SK-N-MC (cell line): ENCODE results near the gene CCNG2.

Experiments
- EZH2 ChIP-seq: fragments of 200-600 bp; sonication (generic); IDR thresholded peaks from one replicate; pipeline ENCODE4 v1.6.1; 2017; ENCODE audit warnings: antibody characterized with exemption
- FOXP2 ChIP-seq: optimal IDR thresholded peaks from 2 replicates; pipeline ENCODE3; 2011; ENCODE audit warnings: mild to moderate bottlenecking, moderate library complexity; ENCODE audit not compliant: insufficient read depth; ENCODE audit errors: extremely low read length, control extremely low read depth
- POLR2AphosphoS5 ChIP-seq: IDR thresholded peaks from 2 replicates; pipeline ENCODE4 v1.6.1; 2012; ENCODE audit warnings: mild to moderate bottlenecking, low read depth, low read length, borderline replicate concordance

DNA sequence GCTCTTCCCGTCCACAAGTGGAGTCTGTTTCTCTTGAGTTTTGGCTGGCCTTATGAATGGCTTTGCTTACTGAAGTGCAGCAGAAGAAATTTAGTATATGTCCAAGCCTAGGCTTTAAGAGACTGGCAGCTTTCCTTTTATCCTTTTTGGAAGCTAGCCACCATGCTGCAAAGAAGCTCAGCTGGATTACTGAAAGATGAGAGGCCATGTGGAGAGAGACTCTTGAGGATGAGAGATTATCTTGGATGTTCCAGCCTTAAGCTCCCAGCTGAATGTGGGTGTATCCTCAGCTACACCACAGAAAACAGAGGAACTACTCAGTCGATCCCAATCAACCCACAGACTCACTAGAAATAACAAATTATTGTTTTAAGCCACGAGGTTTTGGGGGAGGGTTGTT is 12.5 kb downstream of the CCNG2 start:
- TF ChIP-seq EZH2 (no peak), POLR2AphosphoS5 (no peak), FOXP2 (no peak)
